CD4-positive, CD25-positive, alpha-beta regulatory T cell (primary cell): ENCODE results near the gene SV2C. TPM values are rescaled to one million over a fixed set of nuclear protein-coding genes. Genes with fewer than 3 reads are reported as not detected.

ENCODE experiments used
- ATAC-seq, 2 donors: fragments of 150-1000 bp; cut with Tn5 transposase; one replicate each; pipeline ENCODE4 v1.10.0; 2021; ENCODE audit warnings: low read depth in 2 of 2, moderate number of reproducible peaks in 2 of 2, moderate library complexity in 1 of 2
- DNase-seq, 3 donors: peaks; one replicate each; pipeline versions ENCODE4 v3.0.0 to v3.0.0-alpha.2; 2012 to 2022; ENCODE audit warnings: mixed read lengths in 1 of 3
- H3K27ac ChIP-seq: one replicate; pipeline ENCODE4 v1.7.0; 2013; ENCODE audit warnings: mild to moderate bottlenecking, low read length; ENCODE audit not compliant: insufficient read depth, poor library complexity, severe bottlenecking
- H3K27me3 ChIP-seq: one replicate; pipeline ENCODE4 v1.7.0; 2013; ENCODE audit warnings: low read length; ENCODE audit not compliant: control insufficient read depth, insufficient read depth
- H3K36me3 ChIP-seq: one replicate; pipeline ENCODE4 v1.7.0; 2013; ENCODE audit warnings: mild to moderate bottlenecking, low read length, moderate library complexity; ENCODE audit not compliant: control insufficient read depth, insufficient read depth
- H3K4me1 ChIP-seq: 2 replicates; pipeline ENCODE4 v1.7.0; 2013; ENCODE audit warnings: mild to moderate bottlenecking, low read length; ENCODE audit not compliant: insufficient read depth, control insufficient read depth, poor library complexity, severe bottlenecking
- H3K4me3 ChIP-seq: one replicate; pipeline ENCODE4 v1.7.0; 2013; ENCODE audit warnings: low read depth, mild to moderate bottlenecking, low read length, moderate library complexity
- H3K9me3 ChIP-seq, 2 experiments: 1 replicate in 1 of 2; 2 replicates in 1 of 2; pipeline ENCODE4 v1.7.0; 2013; ENCODE audit warnings: low read length in 2 of 2, mild to moderate bottlenecking in 1 of 2, moderate library complexity in 1 of 2; ENCODE audit not compliant: control insufficient read depth in 2 of 2
- H3K27ac Mint-ChIP-seq, 3 donors: one replicate each; pipeline ENCODE4 v1.8.0; 2020 to 2022; ENCODE audit warnings: mild to moderate bottlenecking in 3 of 3, mixed read lengths in 3 of 3, moderate library complexity in 2 of 3
- H3K27me3 Mint-ChIP-seq: one replicate; pipeline ENCODE4 v1.8.0; 2022; ENCODE audit warnings: mild to moderate bottlenecking, mixed read lengths
- H3K36me3 Mint-ChIP-seq: one replicate; pipeline ENCODE4 v1.8.0; 2020; ENCODE audit warnings: mixed read lengths
- H3K4me1 Mint-ChIP-seq, 4 donors: one replicate each; pipeline ENCODE4 v1.8.0; 2020 to 2022; ENCODE audit warnings: mixed read lengths in 4 of 4, mild to moderate bottlenecking in 1 of 4
- H3K4me3 Mint-ChIP-seq, 4 donors: one replicate each; pipeline ENCODE4 v1.8.0; 2020 to 2022; ENCODE audit warnings: mild to moderate bottlenecking in 4 of 4, mixed read lengths in 4 of 4, moderate library complexity in 3 of 4
- H3K9me3 Mint-ChIP-seq, 7 donors: one replicate each; pipeline ENCODE4 v1.8.0; 2020 to 2022; ENCODE audit warnings: mixed read lengths in 7 of 7, mild to moderate bottlenecking in 3 of 7, moderate library complexity in 2 of 7
- polyA plus RNA-seq, 4 donors: library from polyadenylated mRNA; unstranded; fragments of 300-500 nt; fragmentation: Illumina TruSeq; gene quantifications; one replicate each; pipeline ENCODE4 v1.2.3, GENCODE V29; 2021
- total RNA-seq: library from RNA; stranded (reverse); gene quantifications from one replicate; pipeline ENCODE4 v1.2.3, GENCODE V29; 2022

SV2C gene
- total and polyA plus RNA-seq, 5 donors from 2014 or later, result 0.05 to 0.12 TPM; not detected in 3

GRCh38 chr5:76223696-76224095 lies 140.5 kb downstream of the SV2C start:
- no peak overlapping the region for H3K27ac ChIP-seq
- H3K4me1 ChIP-seq, result no peaks in the 10 kb centered on the region
- Mint-ChIP-seq H3K4me3 (no peak overlapping the region), H3K27ac (no peak overlapping the region), H3K4me1 (no peaks in the 10 kb centered on the region), H3K36me3 (no peaks in the 10 kb centered on the region), H3K27me3 (no peaks in the 10 kb centered on the region), H3K9me3 (no peaks in the 10 kb centered on the region)
- DNase-seq (no peak), ATAC-seq (no peak)
- H3K36me3 ChIP-seq, result no peaks in the 10 kb centered on the region
- no peak overlapping the region for H3K4me3 ChIP-seq
- H3K9me3 ChIP-seq, result no peaks in the 10 kb centered on the region
- peaks cover 2% of the 10 kb centered on the region for H3K27me3 ChIP-seq

- Mint-ChIP-seq H3K27ac (no peak overlapping the region), H3K4me3 (no peak overlapping the region), H3K36me3 (no peaks in the 10 kb centered on the region), H3K27me3 (no peaks in the 10 kb centered on the region), H3K9me3 (no peaks in the 10 kb centered on the region), H3K4me1 (no peaks in the 10 kb centered on the region)
- H3K9me3 ChIP-seq, result no peaks in the 10 kb centered on the region
- H3K27me3 ChIP-seq, result peaks cover 2% of the 10 kb centered on the region
- no peak overlapping the region for H3K4me3 ChIP-seq
- H3K4me1 ChIP-seq, result no peaks in the 10 kb centered on the region
- H3K27ac ChIP-seq, result no peak overlapping the region
- H3K36me3 ChIP-seq, result no peaks in the 10 kb centered on the region
- DNase-seq (no peak), ATAC-seq (no peak)
Measured at GRCh38 chr5:76224898-76225297, 141.7 kb downstream of the SV2C start.

GRCh38 chr5:76225336-76225735 lies 142.2 kb downstream of the SV2C start:
- Histone ChIP-seq H3K36me3 (no peaks in the 10 kb centered on the region), H3K4me1 (no peaks in the 10 kb centered on the region), H3K27ac (no peak overlapping the region), H3K27me3 (peaks cover 2% of the 10 kb centered on the region), H3K4me3 (no peak overlapping the region), H3K9me3 (no peaks in the 10 kb centered on the region)
- H3K36me3 Mint-ChIP-seq, result no peaks in the 10 kb centered on the region
- H3K27ac Mint-ChIP-seq, result no peak overlapping the region
- no peak overlapping the region for H3K4me3 Mint-ChIP-seq
- ATAC-seq (no peak), DNase-seq (no peak)
- H3K27me3 Mint-ChIP-seq, result no peaks in the 10 kb centered on the region
- no peaks in the 10 kb centered on the region for H3K4me1 Mint-ChIP-seq
- no peaks in the 10 kb centered on the region for H3K9me3 Mint-ChIP-seq

GRCh38 chr5:76229900-76230299 lies 146.7 kb downstream of the SV2C start:
- H3K36me3 Mint-ChIP-seq, result no peaks in the 10 kb centered on the region
- ATAC-seq (no peak), DNase-seq (no peak)
- H3K4me1 Mint-ChIP-seq, result no peaks in the 10 kb centered on the region
- no peaks in the 10 kb centered on the region for H3K27me3 Mint-ChIP-seq
- Histone ChIP-seq H3K27me3 (no peaks in the 10 kb centered on the region), H3K9me3 (no peaks in the 10 kb centered on the region), H3K4me3 (no peak overlapping the region), H3K36me3 (no peaks in the 10 kb centered on the region), H3K27ac (no peak overlapping the region), H3K4me1 (no peaks in the 10 kb centered on the region)
- H3K4me3 Mint-ChIP-seq, result no peak overlapping the region
- H3K27ac Mint-ChIP-seq, result no peak overlapping the region
- peaks cover 0 to 4% (median 0%) of the 10 kb centered on the region in 7 donors for H3K9me3 Mint-ChIP-seq

GRCh38 chr5:76230711-76231285 lies 147.6 kb downstream of the SV2C start:
- Histone ChIP-seq H3K36me3 (no peaks in the 10 kb centered on the region), H3K9me3 (no peaks in the 10 kb centered on the region), H3K4me1 (no peaks in the 10 kb centered on the region), H3K27ac (no peak overlapping the region), H3K4me3 (no peak overlapping the region), H3K27me3 (no peaks in the 10 kb centered on the region)
- Mint-ChIP-seq H3K36me3 (no peaks in the 10 kb centered on the region), H3K9me3 (peaks cover 0 to 4% (median 0%) of the 10 kb centered on the region in 7 donors), H3K4me1 (no peaks in the 10 kb centered on the region), H3K27me3 (no peaks in the 10 kb centered on the region), H3K27ac (no peak overlapping the region), H3K4me3 (no peak overlapping the region)
- ATAC-seq (no peak), DNase-seq (no peak)

GRCh38 chr5:76234665-76235064 lies 151.5 kb downstream of the SV2C start:
- H3K4me1 ChIP-seq, result no peaks in the 10 kb centered on the region
- peaks cover 12% of the 10 kb centered on the region for H3K27me3 Mint-ChIP-seq
- H3K36me3 Mint-ChIP-seq, result no peaks in the 10 kb centered on the region
- H3K9me3 Mint-ChIP-seq, result peaks cover 4 to 12% (median 7%) of the 10 kb centered on the region in 7 donors
- H3K27ac Mint-ChIP-seq, result no peak overlapping the region
- H3K4me3 Mint-ChIP-seq, result no peak overlapping the region
- no peak overlapping the region for H3K27ac ChIP-seq
- peaks cover 3% of the 10 kb centered on the region for H3K27me3 ChIP-seq
- no peaks in the 10 kb centered on the region for H3K36me3 ChIP-seq
- H3K9me3 ChIP-seq, result peaks cover 5% of the 10 kb centered on the region in 2 experiments
- ATAC-seq (no peak), DNase-seq (no peak)
- no peaks in the 10 kb centered on the region for H3K4me1 Mint-ChIP-seq
- no peak overlapping the region for H3K4me3 ChIP-seq

- Histone ChIP-seq H3K27ac (no peak overlapping the region), H3K36me3 (no peaks in the 10 kb centered on the region), H3K27me3 (peaks cover 3% of the 10 kb centered on the region), H3K4me1 (no peaks in the 10 kb centered on the region), H3K4me3 (no peak overlapping the region), H3K9me3 (peaks cover 5% of the 10 kb centered on the region in 2 experiments)
- H3K36me3 Mint-ChIP-seq, result no peaks in the 10 kb centered on the region
- peaks cover 29% of the 10 kb centered on the region for H3K27me3 Mint-ChIP-seq
- no peak for DNase-seq
- H3K9me3 Mint-ChIP-seq, result peaks cover 4 to 12% (median 7%) of the 10 kb centered on the region in 7 donors
- H3K4me3 Mint-ChIP-seq, result no peak overlapping the region
- no peak overlapping the region for H3K27ac Mint-ChIP-seq
- ATAC-seq, result no peak
- no peaks in the 10 kb centered on the region for H3K4me1 Mint-ChIP-seq
Measured at GRCh38 chr5:76236684-76237083, 153.5 kb downstream of the SV2C start.

- Mint-ChIP-seq H3K27ac (no peak overlapping the region), H3K9me3 (peaks cover 0 to 12% (median 7%) of the 10 kb centered on the region in 7 donors), H3K27me3 (peaks cover 36% of the 10 kb centered on the region), H3K36me3 (no peaks in the 10 kb centered on the region), H3K4me3 (no peak overlapping the region), H3K4me1 (no peaks in the 10 kb centered on the region)
- H3K9me3 ChIP-seq, result peaks cover 5% of the 10 kb centered on the region in 2 experiments
- no peak for DNase-seq
- no peak overlapping the region for H3K4me3 ChIP-seq
- no peaks in the 10 kb centered on the region for H3K36me3 ChIP-seq
- no peak overlapping the region for H3K27ac ChIP-seq
- no peaks in the 10 kb centered on the region for H3K4me1 ChIP-seq
- H3K27me3 ChIP-seq, result peaks cover 3% of the 10 kb centered on the region
- no peak for ATAC-seq
Measured at GRCh38 chr5:76240336-76240735, 157.2 kb downstream of the SV2C start.
